CD4-positive, alpha-beta T cell (primary cell): ENCODE results near the gene SPATA9. TPM values are rescaled to one million over a fixed set of nuclear protein-coding genes. Genes with fewer than 3 reads are reported as not detected.
A peak's percentile ranks its signal among the peaks of the same experiment; 100 is the strongest.

Experiments used
- ATAC-seq: fragments of 200-7000 bp; cut with Tn5 transposase; one replicate; pipeline ENCODE4 v1.10.0; 2022; ENCODE audit warnings: mild to moderate bottlenecking; ENCODE audit not compliant: poor library complexity
- CTCF ChIA-PET: fragments of 350-600 bp; sonication (Branson Sonifier 250); formaldehyde crosslinking; loops from one replicate; lab custom pipeline; 2021; ENCODE audit warnings: antibody characterized with exemption, inconsistent platforms; lab: Charles Lee
- POLR2A ChIA-PET: fragments of 350-600 bp; sonication (Branson Sonifier 250); formaldehyde crosslinking; loops from one replicate; lab custom pipeline; 2021; ENCODE audit warnings: antibody characterized with exemption, inconsistent platforms; lab: Charles Lee
- DNase-seq, 14 experiments: peaks; one replicate each; pipeline ENCODE4 v3.0.0-alpha.2; 2013 to 2020; ENCODE audit warnings: mixed read lengths in 2 of 14
- H3K27ac ChIP-seq, 2 donors: one replicate each; pipeline versions ENCODE4 v1.5.1 to v1.7.0; 2013; ENCODE audit warnings: low read length in 2 of 2, low read depth in 1 of 2, mild to moderate bottlenecking in 1 of 2
- H3K27me3 ChIP-seq, 2 experiments: 1 replicate in 1 of 2; 2 replicates in 1 of 2; pipeline versions ENCODE4 v1.6.1 to v1.7.0; 2013; ENCODE audit warnings: low read length in 2 of 2, control low read depth in 1 of 2, mild to moderate bottlenecking in 1 of 2, moderate library complexity in 1 of 2; ENCODE audit not compliant: insufficient read depth in 2 of 2, control insufficient read depth in 1 of 2
- H3K36me3 ChIP-seq: one replicate; pipeline ENCODE4 v1.6.1; 2013; ENCODE audit warnings: low read length, control low read depth; ENCODE audit not compliant: insufficient read depth
- H3K4me1 ChIP-seq: one replicate; pipeline ENCODE4 v1.6.1; 2013; ENCODE audit warnings: low read length, control low read depth; ENCODE audit not compliant: insufficient read depth
- H3K4me3 ChIP-seq: one replicate; pipeline ENCODE4 v1.5.1; 2013; ENCODE audit warnings: mild to moderate bottlenecking, low read length, moderate library complexity
- H3K9me3 ChIP-seq, 2 experiments: 1 replicate in 1 of 2; 2 replicates in 1 of 2; pipeline versions ENCODE4 v1.6.1 to v1.7.0; 2013; ENCODE audit warnings: low read length in 2 of 2, mild to moderate bottlenecking in 2 of 2, control low read depth in 1 of 2, moderate library complexity in 1 of 2; ENCODE audit not compliant: control insufficient read depth in 1 of 2, insufficient read depth in 1 of 2
- H3K27ac Mint-ChIP-seq: one replicate; pipeline ENCODE4 v1.8.0; 2020; ENCODE audit warnings: mixed read lengths
- H3K27me3 Mint-ChIP-seq: one replicate; pipeline ENCODE4 v1.8.0; 2021; ENCODE audit warnings: mixed read lengths
- H3K36me3 Mint-ChIP-seq: one replicate; pipeline ENCODE4 v1.8.0; 2021; ENCODE audit warnings: low read depth, mixed read lengths
- H3K4me1 Mint-ChIP-seq: one replicate; pipeline ENCODE4 v1.8.0; 2021; ENCODE audit warnings: low read depth, mixed read lengths
- H3K4me3 Mint-ChIP-seq: one replicate; pipeline ENCODE4 v1.8.0; 2020; ENCODE audit warnings: mild to moderate bottlenecking, mixed read lengths
- H3K9me3 Mint-ChIP-seq: one replicate; pipeline ENCODE4 v1.8.0; 2020; ENCODE audit warnings: mixed read lengths
- CTCF ChIP-seq: fragments of 200-600 bp; IDR thresholded peaks from one replicate; pipeline ENCODE4 v1.8.0; 2022; ENCODE audit warnings: antibody characterized with exemption, mild to moderate bottlenecking
- intact Hi-C, 2 experiments: fragments of 100-400 bp; cut with DNase I in 1 of 2; cut with micrococcal nuclease in 1 of 2; formaldehyde crosslinking; loops; one replicate each; pipeline versions ENCODE4 v1.15.1 to v1.9.0; 2023 to 2025; cut with DNase I, micrococcal nuclease
- polyA plus RNA-seq, 2 donors: library from polyadenylated mRNA; unstranded; fragments of 120-200 nt; gene quantifications; one replicate each; pipeline ENCODE4 v1.2.1, GENCODE V29; 2013
- total RNA-seq, 174 experiments: library from RNA in 2 of 174; stranded (reverse) in 2 of 174; gene quantifications; one replicate each; pipeline ENCODE4 v1.2.3 and lab custom pipeline; 2021 to 2026

The SPATA9 gene, protein sequence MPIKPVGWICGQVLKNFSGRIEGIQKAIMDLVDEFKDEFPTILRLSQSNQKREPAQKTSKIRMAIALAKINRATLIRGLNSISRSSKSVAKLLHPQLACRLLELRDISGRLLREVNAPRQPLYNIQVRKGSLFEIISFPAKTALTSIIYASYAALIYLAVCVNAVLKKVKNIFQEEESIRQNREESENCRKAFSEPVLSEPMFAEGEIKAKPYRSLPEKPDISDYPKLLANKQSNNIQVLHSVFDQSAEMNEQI
- total RNA-seq: not detected
- polyA plus RNA-seq (2013, experiment 1 of 2): 0.58 TPM
- 0.39 TPM for polyA plus RNA-seq (2013, experiment 2 of 2)
- total RNA-seq (lab: John Stamatoyannopoulos, UW): 0 to 0.33 (median 0) reads per million in 172 experiments

GRCh38 chr5:95682891-95683290 lies at the start of gene SPATA9:
TSS of gene SPATA9 (minus strand) at chr5:95682991. CDS start at chr5:95682854, 137 bp downstream.
- no peaks in the 10 kb centered on the region for H3K9me3 ChIP-seq
- ChIA-PET CTCF (no interaction called here), POLR2A (no interaction called here)
- H3K27ac ChIP-seq: no peak within 1 kb of the TSS
- no peak within 1 kb of the TSS for H3K4me3 Mint-ChIP-seq
- H3K36me3 Mint-ChIP-seq: no peaks in the 10 kb centered on the region
- H3K27me3 Mint-ChIP-seq: peaks cover 5% of the 10 kb centered on the region
- DNase-seq (no peak), ATAC-seq (no peak)
- no peaks in the 10 kb centered on the region for H3K36me3 ChIP-seq
- no peak within 1 kb of the TSS for H3K4me3 ChIP-seq
- H3K27ac Mint-ChIP-seq: no peak within 1 kb of the TSS
- H3K4me1 ChIP-seq: no peaks in the 10 kb centered on the region
- no peaks in the 10 kb centered on the region for H3K27me3 ChIP-seq
- no peaks in the 10 kb centered on the region for H3K4me1 Mint-ChIP-seq
- TF ChIP-seq CTCF: no peak
- intact Hi-C loops: no loop called here
- H3K9me3 Mint-ChIP-seq: no peaks in the 10 kb centered on the region

DNA sequence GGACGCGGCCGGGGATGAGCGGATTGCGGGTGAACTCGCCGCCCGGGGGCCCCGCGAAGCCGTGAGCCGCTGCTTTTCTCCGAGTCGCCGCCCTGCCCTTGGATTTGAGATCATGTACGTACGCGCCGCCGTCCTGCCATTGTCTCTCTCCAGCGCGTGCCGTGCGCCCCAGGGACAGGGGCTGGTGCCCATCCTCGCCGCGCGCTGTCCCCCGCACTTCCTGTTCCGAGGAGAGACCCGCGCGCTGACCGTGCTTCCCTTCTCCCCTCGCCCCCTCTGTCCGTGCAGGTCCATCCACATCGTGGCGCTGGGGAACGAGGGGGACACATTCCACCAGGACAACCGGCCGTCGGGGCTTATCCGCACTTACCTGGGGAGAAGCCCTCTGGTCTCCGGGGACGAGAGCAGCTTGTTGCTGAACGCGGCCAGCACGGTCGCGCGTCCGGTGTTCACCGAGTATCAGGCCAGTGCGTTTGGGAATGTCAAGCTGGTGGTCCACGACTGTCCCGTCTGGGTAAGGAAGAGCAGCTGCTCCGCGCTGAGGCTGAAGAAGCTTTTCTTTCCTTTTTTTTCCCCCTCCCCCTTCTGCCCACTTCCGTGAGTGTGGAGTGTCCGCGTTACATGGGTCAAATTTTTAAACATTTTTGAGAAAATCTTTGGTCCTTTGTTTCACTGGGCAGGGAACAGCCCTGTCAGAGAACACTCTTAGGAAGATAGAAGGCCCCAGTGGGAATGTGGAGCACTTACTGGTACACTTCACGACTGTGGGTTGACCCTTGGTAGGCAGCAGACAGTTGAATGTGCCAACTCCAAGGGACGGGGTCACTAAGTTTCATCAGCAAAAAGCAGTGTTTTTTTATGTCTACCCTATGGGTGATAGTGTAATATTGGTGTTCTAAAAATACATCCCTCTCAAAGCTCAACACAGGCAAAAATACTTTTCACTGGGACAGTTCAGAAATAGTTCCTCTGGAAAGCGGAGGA lies 49.1 kb upstream of the SPATA9 start:
- intact Hi-C loops: no loop called here
- no peak for TF ChIP-seq CTCF
- CTCF ChIA-PET: interaction anchor here (1.5 kb wide), 1 partner anchor 49 kb away, joined by 3 read pairs; no protein-coding TSS in a partner anchor

More for the DNA sequence above, 49.1 kb upstream of the SPATA9 start:
- POLR2A ChIA-PET: interaction anchor here (1.0 to 1.6 kb wide), 3 partner anchors 49 to 112 kb away, joined by 4 to 6 read pairs (median 4); no protein-coding TSS in a partner anchor
- peak overlapping the region; percentile 65 for H3K4me3 ChIP-seq
- H3K36me3 ChIP-seq: no peaks in the 10 kb centered on the region
- H3K4me1 Mint-ChIP-seq: peaks cover 49% of the 10 kb centered on the region
- H3K4me3 Mint-ChIP-seq: peak overlapping the region; percentile 89
- no peak overlapping the region for H3K27ac Mint-ChIP-seq
- H3K36me3 Mint-ChIP-seq: no peaks in the 10 kb centered on the region
- peaks cover 13% of the 10 kb centered on the region for H3K4me1 ChIP-seq
- peaks cover 9 to 28% of the 10 kb centered on the region in 2 experiments for H3K27me3 ChIP-seq
- DNase-seq (peak in 12 of 14 experiments; percentile 8 to 54 (median 20)), ATAC-seq (no peak)
- H3K27ac ChIP-seq: no peak overlapping the region
- H3K9me3 ChIP-seq: no peaks in the 10 kb centered on the region
- H3K27me3 Mint-ChIP-seq: peaks cover 42% of the 10 kb centered on the region
- H3K9me3 Mint-ChIP-seq: no peaks in the 10 kb centered on the region
